ENCODE results near the gene TMEM30B.

TMEM30B gene

DNA sequence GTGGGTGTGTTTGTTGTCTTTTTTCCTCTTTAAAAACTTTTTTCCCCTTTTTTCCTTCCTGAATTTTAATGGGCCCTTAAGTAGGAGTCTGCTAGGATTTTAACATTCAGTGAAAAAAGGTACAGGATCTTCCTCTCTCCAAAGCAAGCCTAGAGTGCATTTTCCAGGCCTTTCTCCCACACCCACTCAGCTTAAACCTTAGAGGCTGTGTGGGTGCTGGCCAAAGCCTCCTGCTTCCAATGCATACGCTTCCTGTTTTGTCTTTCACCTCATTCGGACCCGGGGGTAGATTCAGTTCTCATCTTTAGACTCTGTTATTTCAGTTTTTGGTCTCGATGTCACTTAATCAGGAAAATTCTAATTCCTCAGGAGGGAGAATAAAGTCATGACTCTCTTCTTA is 51.2 kb downstream of the TMEM30B start:
- no peak for DNase-seq

DNA sequence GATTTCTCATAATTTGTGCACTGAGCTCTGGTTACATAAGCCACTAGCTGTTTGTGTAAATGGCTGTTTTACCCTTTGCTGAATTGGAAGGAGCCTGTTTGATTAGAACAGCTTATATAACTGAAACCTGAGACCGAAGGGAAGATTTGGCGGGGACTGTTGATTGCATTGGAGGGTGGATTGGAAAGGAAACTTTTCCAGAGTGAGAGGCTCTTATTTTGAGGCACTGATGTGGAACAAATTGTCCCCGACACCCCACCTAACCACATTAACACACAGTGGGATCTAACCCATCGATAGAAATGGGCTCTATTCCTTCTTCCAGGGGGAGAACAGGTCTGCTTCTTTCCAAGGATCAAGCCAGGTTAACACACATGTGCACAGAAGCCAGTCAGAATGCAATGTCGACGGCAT is 51.7 kb downstream of the TMEM30B start:
- no peak for DNase-seq

DNA sequence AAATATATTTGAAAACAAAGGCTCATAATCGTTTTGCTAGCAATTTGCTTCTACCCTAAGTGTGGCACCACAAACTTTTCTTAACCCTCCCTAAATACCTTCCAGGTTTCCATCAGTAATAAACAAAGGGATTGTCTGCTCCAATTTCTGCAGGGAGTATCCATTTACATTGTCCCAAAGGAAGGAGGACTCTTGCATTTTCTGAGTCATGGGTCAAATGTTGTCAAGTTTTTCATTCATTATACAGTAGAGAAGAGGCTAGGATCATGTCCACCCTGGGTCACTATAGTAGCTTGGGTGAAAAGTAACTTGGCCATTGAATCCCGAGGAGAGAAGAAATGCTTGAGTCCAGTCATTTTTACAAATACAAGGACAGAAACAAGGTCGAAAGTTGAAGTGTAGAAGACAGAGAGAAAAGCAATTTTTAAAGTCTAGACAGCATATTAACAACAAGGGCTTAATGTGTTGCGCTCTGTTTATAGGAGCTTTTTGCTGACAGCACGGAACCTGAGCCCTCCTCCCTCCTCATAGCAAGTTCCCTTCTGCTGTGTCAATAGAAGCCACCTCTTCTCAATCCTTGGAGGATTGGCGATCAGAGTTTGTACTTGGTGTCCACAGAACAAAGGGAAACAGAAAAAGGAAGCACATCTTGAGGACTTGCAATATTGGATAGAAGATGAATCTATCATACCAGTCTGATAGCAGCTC is 53.1 kb downstream of the TMEM30B start:
- no peak for DNase-seq

Measured in 8988T (cell line).